ENCODE data around the gene DNAI1.
"Not testable (repeated sequence)": the region's sequence is repeated elsewhere in the genome, so short reads cannot be mapped to it uniquely, and the experiment has no call there.

DNAI1 gene

GRCh38 chr9:34451135-34451534 lies 7.5 kb upstream of the DNAI1 start:
- DNase-seq (ENCODE audit: low read depth), result no peak

- DNase-seq (ENCODE audit: low read depth), result peak; percentile 24
These were observed 7.1 kb upstream of the DNAI1 start for GRCh38 chr9:34451545-34451944.

DNA sequence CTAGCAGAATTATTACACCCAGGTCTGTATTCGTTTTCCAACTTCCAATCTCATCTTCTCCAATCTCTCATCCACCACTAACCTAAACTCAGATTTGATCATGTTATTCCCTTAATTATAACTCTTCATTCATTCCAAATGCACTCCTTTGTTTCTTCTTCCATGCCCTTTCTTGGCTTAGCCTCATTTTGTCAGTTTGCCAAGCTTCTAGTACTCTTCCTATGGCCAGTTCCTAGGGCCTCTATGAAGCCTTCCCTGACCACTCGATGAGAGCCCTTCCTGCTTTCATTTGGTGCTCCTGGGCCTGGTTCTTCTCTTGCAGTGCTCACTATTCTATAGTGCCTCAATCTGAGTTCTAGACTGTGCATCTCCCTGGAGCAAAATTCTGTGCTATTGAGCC lies 6.0 kb upstream of the DNAI1 start:
- DNase-seq (ENCODE audit: low read depth), result no peak

GRCh38 chr9:34454571-34455065 lies 4.0 kb upstream of the DNAI1 start:
- DNase-seq (ENCODE audit: low read depth), result peak; percentile 36

GRCh38 chr9:34456151-34456550 lies 2.5 kb upstream of the DNAI1 start:
- DNase-seq (ENCODE audit: low read depth), result no peak

DNA sequence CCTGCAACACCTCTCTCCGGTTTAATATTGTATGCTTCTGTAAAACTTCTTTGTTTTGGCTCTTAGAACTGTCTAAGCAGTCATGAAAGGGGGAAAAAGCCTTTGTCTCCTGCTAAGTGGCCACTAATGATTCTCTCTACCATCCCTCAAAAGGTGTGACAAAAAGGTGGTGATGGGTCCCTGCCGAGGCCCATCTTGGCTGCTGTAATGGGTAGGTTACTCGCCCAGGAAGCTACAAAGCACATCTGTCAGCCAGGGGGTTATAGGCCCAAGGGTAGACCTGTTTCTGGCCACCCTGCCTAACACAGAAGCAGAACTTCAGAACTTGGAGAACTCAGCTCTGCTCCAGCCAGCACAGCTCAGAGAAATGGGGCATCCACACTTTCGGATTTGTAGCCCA lies 1.9 kb upstream of the DNAI1 start:
- no peak for DNase-seq (ENCODE audit: low read depth)

DNA sequence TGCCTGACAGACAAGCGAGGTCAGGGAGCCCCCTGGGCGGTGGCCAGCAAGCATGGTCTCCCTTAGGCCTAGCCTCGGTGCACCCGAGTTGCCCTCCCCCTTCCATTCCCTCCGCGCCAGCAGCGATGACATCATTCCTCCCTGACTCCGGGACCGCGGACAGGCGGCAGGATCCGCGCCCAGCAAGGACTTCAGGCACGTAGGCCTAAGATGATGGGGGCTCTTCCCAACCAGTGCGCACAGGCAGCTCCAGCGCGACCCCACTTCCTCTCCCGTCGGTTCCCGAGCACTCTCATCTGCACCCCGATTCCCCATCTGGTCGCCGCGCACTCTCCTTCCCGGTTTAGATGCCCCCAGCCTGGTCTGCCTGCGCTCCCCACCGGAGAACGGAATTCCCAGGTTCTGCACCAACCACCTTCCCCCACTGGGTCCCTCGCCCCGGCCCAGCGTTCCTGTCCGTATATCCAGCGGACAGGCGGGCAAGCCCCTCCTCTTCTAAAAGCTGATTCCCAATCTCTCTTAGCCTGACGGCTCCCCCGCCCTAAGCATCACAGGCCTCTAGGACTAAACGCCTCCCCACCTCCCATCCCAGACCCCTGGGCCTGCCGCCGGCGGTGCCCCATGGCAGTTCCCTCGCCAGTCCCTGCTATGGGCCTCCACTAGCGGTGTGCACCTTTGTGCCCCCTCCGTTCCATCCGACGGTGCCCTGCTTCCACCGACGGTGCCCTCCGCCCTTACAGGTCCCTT lies 1.2 kb upstream of the DNAI1 start:
- no peak for DNase-seq (ENCODE audit: low read depth)

- DNase-seq (ENCODE audit: low read depth), result no peak
These were observed 345 bp downstream of the DNAI1 start for GRCh38 chr9:34458959-34459340.

DNA sequence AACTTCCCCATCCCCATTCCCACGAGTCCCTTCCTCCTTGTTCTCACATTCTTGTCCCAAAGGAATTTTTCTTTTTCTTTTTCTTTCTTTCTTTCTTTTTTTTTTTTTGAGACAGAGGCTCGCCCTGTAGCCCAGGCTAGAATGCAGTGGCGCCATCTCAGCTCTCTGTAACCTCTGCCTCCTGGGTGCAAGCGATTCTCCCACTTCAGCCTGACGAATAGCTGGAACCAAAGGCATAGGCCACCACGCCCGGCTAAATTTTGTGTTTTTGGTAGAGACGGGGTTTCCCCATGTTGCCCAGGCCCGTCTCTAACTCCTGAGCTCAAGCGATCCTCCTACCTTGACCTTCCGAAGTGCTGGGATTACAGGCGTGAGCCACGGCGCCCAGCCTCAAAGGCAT lies 751 bp downstream of the DNAI1 start:
- no peak for DNase-seq (ENCODE audit: low read depth)

- no peak for DNase-seq (ENCODE audit: low read depth)
These were observed 1.3 kb downstream of the DNAI1 start for GRCh38 chr9:34459941-34460340.

DNA sequence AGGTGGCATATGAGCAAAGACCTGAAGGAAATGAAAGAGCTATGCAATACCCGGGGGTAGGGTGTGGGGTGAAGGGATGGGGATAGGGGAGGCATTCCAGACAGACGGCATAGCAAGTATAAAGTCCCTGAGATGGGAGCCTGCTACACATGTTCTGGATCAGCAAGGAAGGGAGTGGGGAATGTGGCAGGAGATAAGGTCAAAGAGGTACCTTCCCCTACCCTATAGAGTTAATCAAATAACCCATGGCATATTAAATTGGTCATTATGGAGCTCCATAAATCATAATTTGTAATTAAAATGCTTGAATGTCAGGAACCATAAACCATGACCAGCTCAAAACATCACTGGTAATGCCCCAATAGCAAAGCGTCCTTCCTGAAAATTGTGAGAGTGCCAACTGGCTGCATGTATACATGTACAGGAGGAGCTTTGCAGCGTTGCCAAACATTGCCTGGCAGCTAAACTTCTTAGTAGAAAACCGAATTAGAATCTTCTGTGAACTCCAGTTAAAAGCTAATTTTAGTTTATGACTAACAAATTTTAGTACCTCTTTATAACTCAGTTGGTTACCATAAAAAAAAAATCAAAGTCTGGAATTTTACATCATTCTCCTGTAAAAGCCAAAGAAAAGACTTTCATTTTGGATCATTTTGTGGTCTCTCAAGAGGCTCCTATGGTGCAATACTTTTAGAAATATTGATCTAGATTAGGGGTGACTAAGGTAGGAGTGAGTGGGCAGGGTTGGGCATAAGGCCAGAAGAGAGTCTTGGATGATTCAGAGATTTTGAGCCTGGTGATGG lies 4.7 kb downstream of the DNAI1 start:
- peak; percentile 74 for DNase-seq (ENCODE audit: low read depth)

GRCh38 chr9:34463901-34464232 lies 5.3 kb downstream of the DNAI1 start:
- DNase-seq (ENCODE audit: low read depth), result no peak

GRCh38 chr9:34464571-34464970 lies 6.0 kb downstream of the DNAI1 start:
- no peak for DNase-seq (ENCODE audit: low read depth)

- no peak for DNase-seq (ENCODE audit: low read depth)
These were observed 6.9 kb downstream of the DNAI1 start for GRCh38 chr9:34465468-34465867.

DNA sequence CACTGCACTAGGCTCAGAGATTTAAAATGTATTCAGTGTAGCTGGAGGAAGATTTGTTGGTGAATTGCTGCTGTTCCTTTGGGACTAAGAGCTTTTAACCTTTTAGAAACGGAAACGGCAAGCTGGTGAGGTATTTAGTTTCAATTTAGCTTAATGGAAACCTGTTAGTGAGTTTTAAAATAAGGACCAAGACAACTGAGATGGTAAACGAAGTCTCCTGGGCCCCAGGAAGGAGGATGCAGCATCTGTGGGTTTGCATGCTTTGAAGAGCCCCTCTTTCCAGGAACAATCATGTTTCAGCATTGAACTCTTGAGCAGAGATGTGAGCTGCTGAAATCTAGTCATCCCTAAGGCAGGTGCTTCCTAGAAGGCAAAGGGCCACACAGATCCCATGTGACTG lies 16.5 kb downstream of the DNAI1 start:
- DNase-seq (ENCODE audit: low read depth), result no peak

DNA sequence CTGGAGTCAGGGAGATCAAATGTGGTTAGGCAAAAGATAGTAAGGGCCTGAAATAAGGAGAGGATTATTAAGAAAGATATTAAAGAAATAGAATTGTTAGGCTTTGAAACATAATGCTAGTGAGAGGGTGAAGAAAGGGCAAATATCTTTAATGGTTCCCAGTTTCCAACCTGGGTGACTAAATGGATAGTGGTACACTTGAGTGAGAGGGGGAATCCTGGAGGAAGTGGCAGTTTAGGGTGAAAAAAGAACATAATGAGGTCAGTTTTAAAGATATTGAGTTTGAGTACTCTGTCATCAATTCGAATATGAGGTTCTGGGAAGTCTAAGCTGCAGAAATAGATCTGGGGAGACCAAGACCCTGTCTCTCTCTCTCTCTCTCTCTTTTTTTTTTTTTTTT lies 18.9 kb downstream of the DNAI1 start:
- DNase-seq (ENCODE audit: low read depth), result no peak

DNA sequence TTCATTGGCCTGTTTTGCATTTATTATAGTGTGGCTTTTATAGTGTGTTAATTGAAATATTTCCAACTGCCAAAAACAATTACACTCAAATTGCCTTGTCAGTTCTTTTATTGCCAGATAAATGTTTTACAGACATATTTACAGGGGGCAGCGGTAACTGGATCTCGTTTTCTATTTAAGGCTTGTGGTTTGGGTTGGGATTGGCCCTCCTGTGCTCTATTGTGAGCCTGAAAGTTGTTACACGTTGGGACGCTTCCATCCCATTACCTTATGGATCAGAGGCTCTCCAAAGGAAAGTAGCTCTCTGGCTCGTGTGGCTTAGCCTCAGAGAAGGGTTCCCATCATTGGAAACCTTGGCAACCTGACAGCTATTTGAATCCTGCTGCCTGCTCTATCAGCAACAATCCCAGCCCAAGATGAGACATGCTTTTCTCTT lies 20.8 kb downstream of the DNAI1 start:
- DNase-seq (ENCODE audit: low read depth), result no peak

DNA sequence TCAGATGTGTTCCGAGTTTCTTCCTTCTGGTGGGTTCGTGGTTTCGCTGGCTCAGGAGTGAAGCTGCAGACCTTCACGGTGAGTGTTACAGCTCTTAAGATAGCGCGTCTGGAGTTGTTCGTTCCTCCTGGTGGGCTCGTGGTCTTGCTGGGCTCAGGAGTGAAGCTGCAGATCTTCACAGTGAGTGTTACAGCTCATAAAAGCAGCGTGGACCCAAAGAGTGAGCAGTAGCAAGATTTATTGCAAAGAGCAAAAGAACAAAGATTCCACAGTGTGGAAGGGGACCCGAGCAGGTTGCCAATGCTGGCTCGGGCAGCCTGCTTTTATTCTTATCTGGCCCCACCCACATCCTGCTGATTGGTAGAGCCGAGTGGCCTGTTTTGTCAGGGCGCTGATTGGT lies 23.0 kb downstream of the DNAI1 start:
- DNase-seq (ENCODE audit: low read depth), result not testable (repeated sequence)

- DNase-seq (ENCODE audit: low read depth), result not testable (repeated sequence)
These were observed 24.1 kb downstream of the DNAI1 start for GRCh38 chr9:34482746-34483145.

GRCh38 chr9:34484678-34485077 lies 26.1 kb downstream of the DNAI1 start:
- no peak for DNase-seq (ENCODE audit: low read depth)

DNA sequence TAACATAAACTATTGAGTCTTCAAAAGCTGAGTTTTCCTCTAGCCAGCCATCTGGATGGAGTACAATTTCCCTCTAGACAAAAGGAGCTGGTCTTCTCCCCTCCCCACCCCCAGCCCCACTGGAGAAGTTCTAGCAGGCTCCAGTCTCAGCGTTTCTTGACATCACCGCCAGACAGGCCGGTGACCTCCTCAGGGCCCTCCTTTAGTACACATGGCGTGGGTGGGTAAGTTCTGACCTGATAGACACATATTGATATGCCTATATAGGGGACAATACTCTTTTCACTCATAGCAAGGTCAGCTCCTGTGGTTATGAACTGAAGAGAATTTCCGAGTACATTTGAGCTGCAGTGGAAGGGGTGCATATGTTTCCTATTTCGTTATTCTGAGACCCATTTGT lies 27.2 kb downstream of the DNAI1 start:
- DNase-seq (ENCODE audit: low read depth), result no peak

DNA sequence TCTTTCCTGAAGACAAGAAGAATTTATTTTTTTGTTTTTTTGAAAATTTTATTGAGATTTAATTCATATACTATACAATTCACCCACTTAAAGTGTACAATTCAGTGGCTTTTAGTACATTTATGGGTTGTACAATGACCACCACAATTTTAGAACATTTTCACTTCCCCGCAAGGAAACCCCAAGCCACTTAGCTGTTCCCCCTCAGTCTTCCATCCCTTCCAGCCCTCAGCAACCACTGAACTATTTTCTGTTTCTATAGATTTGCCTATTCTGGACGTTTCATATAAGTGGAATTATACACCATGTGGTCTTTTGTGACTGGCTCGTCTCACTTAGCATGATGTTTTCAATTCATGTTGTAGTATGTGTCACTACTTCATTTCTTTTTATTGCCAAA lies 28.0 kb downstream of the DNAI1 start:
- no peak for DNase-seq (ENCODE audit: low read depth)

DNA sequence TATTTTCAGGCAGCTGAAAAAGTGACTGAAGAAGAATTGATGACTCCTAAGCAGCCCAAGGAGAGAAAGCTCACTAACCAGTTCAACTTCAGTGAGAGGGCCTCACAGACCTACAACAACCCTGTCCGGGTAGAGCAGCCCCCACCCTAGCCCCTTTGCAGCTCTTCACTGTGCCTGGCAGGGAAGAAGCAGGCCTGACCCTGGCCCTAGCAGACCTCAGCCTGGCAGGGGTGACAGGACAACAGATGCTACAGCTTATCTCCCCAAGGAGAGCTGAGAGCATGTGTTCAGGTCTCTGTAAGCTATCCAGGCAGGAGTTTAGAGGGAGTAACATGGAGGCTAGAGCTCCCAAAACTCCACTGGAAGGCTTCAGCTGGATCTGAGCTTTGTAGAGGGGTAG lies 31.8 kb downstream of the DNAI1 start:
- no peak for DNase-seq (ENCODE audit: low read depth)

DNA sequence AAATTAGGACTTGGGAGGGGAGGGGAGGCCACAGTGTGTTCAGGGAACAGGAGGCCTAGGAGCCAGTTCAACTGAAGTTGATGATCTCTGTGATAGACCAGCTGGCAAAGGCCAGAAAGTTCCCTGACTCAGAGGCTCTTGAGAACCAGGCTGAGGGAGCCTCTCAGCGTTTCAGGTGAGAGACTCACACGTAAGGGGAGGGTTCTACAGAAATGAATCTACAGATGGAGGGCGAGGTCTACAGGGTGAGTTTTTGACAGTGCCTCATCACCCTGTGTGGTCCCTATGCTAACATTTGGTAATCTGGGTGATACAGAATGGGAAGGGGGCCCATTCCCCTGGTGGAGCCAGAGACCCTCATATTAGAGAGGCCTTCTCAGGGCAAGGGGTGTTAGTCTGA lies 32.2 kb downstream of the DNAI1 start:
- no peak for DNase-seq (ENCODE audit: low read depth)
